DND-41 (cell line): ENCODE data around the gene OSBP2.

ENCODE experiments used
- ATAC-seq: fragments of 200-7000 bp; cut with Tn5 transposase; 3 replicates; pipeline ENCODE4 v1.9.1; 2021; ENCODE audit warnings: low read depth; ENCODE audit not compliant: insufficient read depth
- DNase-seq: peaks from one replicate; pipeline ENCODE4 v3.0.0-alpha.2; 2020
- H2AFZ ChIP-seq: 2 replicates; pipeline ENCODE4 v1.6.0; 2012; ENCODE audit warnings: low read depth, low read length
- H3K27ac ChIP-seq: 2 replicates; pipeline ENCODE4 v1.5.1; 2012; ENCODE audit warnings: low read length, inconsistent platforms
- H3K27me3 ChIP-seq: fragments of 200-600 bp; sonication (generic); 2 replicates; pipeline ENCODE4 v1.6.0; 2012; ENCODE audit warnings: low read length, mild to moderate bottlenecking, inconsistent platforms; ENCODE audit not compliant: insufficient read depth, poor library complexity
- H3K36me3 ChIP-seq: 2 replicates; pipeline ENCODE4 v1.5.1; 2012; ENCODE audit warnings: low read length, inconsistent platforms; ENCODE audit not compliant: insufficient read depth
- H3K4me1 ChIP-seq: 2 replicates; pipeline ENCODE4 v1.5.1; 2012; ENCODE audit warnings: mild to moderate bottlenecking, low read length; ENCODE audit not compliant: insufficient read depth
- H3K4me2 ChIP-seq: 2 replicates; pipeline ENCODE4 v1.6.0; 2012; ENCODE audit warnings: mild to moderate bottlenecking, moderate library complexity, low read length, inconsistent platforms; ENCODE audit not compliant: insufficient read depth
- H3K4me3 ChIP-seq, 2 experiments: fragments of 200-600 bp in 1 of 2; shearing (Covaris generic) in 1 of 2; 2 replicates each; pipeline ENCODE4 v1.5.1; 2012 to 2016; ENCODE audit warnings: inconsistent platforms in 2 of 2, low read length in 2 of 2, mild to moderate bottlenecking in 2 of 2, low read depth in 1 of 2, moderate library complexity in 1 of 2
- H3K79me2 ChIP-seq: 2 replicates; pipeline ENCODE4 v1.6.0; 2012; ENCODE audit warnings: low read length, inconsistent platforms; ENCODE audit not compliant: insufficient read depth
- H3K9ac ChIP-seq: 2 replicates; pipeline ENCODE4 v1.6.0; 2012; ENCODE audit warnings: low read depth, mild to moderate bottlenecking, inconsistent platforms, low read length, moderate library complexity
- H3K9me3 ChIP-seq: 2 replicates; pipeline ENCODE4 v1.5.1; 2012; ENCODE audit warnings: low read length, moderate library complexity, mild to moderate bottlenecking, inconsistent platforms; ENCODE audit not compliant: insufficient read depth, severe bottlenecking
- H4K20me1 ChIP-seq: 2 replicates; pipeline ENCODE4 v1.6.0; 2012; ENCODE audit warnings: low read length; ENCODE audit not compliant: insufficient read depth
- EZH2 ChIP-seq: IDR thresholded peaks from 3 replicates; pipeline ENCODE4 v1.6.1; 2012; ENCODE audit warnings: borderline replicate concordance, low read depth, mild to moderate bottlenecking, moderate library complexity, low read length, inconsistent platforms; ENCODE audit not compliant: severe bottlenecking
- TF ChIP-seq, protein P1 (sequence below): IDR thresholded peaks from 2 replicates; pipeline ENCODE4 v1.5.1; 2012; ENCODE audit warnings: borderline replicate concordance, low read length, moderate library complexity, mild to moderate bottlenecking; ENCODE audit not compliant: poor library complexity, severe bottlenecking; ENCODE audit errors: extremely low read depth

The OSBP2 gene

DNA sequence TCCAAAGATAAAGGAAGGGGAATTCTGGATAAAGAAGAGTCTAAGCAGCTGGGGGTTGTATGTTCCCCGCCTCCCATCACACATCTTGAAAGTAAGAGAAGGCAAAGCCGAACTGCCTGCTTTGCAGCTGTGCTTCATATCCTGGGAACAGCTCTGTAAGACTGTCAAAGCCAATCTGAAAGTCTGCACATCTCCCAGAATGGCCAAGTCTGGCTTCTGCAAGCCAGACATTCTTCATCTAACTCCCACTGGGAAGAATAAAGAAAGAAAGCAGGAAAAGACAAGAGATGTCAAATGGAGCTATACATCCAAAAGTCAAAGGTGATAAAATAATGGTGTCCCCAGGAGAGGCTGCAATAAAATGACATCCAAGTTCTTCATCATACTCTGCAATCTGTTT lies 258.5 kb downstream of the OSBP2 start:
- H3K27ac ChIP-seq = no peak overlapping the region
- no peaks in the 10 kb centered on the region for H3K27me3 ChIP-seq
- H4K20me1 ChIP-seq = 0 out of 2 replicates have a peak, but pooled peaks cover 2% of the 10 kb centered on the region
- no peak overlapping the region for H3K4me3 ChIP-seq
- DNase-seq (no peak), ATAC-seq (no peak)
- no peak overlapping the region for H3K9ac ChIP-seq
- no peak overlapping the region for H3K4me2 ChIP-seq
- peaks cover 31% of the 10 kb centered on the region for H3K36me3 ChIP-seq
- H3K4me1 ChIP-seq = no peaks in the 10 kb centered on the region
- no peaks in the 10 kb centered on the region for H3K79me2 ChIP-seq
- TF ChIP-seq, protein P1, sequence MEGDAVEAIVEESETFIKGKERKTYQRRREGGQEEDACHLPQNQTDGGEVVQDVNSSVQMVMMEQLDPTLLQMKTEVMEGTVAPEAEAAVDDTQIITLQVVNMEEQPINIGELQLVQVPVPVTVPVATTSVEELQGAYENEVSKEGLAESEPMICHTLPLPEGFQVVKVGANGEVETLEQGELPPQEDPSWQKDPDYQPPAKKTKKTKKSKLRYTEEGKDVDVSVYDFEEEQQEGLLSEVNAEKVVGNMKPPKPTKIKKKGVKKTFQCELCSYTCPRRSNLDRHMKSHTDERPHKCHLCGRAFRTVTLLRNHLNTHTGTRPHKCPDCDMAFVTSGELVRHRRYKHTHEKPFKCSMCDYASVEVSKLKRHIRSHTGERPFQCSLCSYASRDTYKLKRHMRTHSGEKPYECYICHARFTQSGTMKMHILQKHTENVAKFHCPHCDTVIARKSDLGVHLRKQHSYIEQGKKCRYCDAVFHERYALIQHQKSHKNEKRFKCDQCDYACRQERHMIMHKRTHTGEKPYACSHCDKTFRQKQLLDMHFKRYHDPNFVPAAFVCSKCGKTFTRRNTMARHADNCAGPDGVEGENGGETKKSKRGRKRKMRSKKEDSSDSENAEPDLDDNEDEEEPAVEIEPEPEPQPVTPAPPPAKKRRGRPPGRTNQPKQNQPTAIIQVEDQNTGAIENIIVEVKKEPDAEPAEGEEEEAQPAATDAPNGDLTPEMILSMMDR = no peak
- TF ChIP-seq EZH2 = no peak
- H3K9me3 ChIP-seq = no peaks in the 10 kb centered on the region
- H2AFZ ChIP-seq = no peak overlapping the region

DNA sequence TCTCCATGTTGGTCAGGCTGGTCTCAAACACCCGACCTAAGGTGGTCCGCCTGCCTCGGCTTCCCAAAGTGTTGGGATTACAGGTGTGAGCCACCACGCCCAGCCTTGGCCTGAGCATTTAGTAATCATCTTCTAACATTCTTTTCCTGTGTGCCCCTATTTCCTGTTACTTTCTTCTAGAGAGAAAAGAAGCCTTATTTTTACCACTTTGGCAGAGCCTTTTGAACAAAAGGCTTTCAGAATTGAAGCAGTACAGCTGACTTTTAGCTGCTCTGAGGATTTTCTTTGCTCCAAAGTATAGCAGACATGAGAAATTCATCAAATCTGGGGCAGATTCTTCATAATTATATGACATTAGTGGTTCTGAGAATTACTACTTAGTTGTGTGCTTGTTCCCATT lies 260.5 kb downstream of the OSBP2 start:
- Histone ChIP-seq H3K9ac (no peak overlapping the region), H3K36me3 (peaks cover 13% of the 10 kb centered on the region), H3K27ac (no peak overlapping the region), H3K79me2 (no peaks in the 10 kb centered on the region), H4K20me1 (0 out of 2 replicates have a peak, but pooled peaks cover 2% of the 10 kb centered on the region), H3K4me2 (no peak overlapping the region), H3K9me3 (no peaks in the 10 kb centered on the region), H3K4me1 (no peaks in the 10 kb centered on the region), H2AFZ (no peak overlapping the region), H3K27me3 (no peaks in the 10 kb centered on the region), H3K4me3 (no peak overlapping the region)
- no peak for TF ChIP-seq EZH2
- TF ChIP-seq, protein P1 = no peak
- ATAC-seq = no peak
- no peak for DNase-seq
